Left lobe of liver (tissue), 2 donors: ENCODE data around the gene VAMP4. TPM values are rescaled to one million over a fixed set of nuclear protein-coding genes. Genes with fewer than 3 reads are reported as not detected.

Experiments used
- ATAC-seq: fragments of 200-7000 bp; cut with Tn5 transposase; one replicate; pipeline ENCODE4 v1.9.1; 2020; ENCODE audit warnings: mild to moderate bottlenecking, moderate library complexity
- DNase-seq: peaks from one replicate; pipeline ENCODE4 v3.0.0-alpha.2; 2020; ENCODE audit warnings: low spot score
- total RNA-seq: library from RNA; stranded (reverse); gene quantifications from one replicate; pipeline ENCODE4 v1.2.1, GENCODE V29; 2021
- donor health status: DM: no; HTN: no; CAD: no; lungs with moderate emphysema.
- donor health status: DM: no; HTN: yes; CAD: no.

Gene VAMP4, protein sequence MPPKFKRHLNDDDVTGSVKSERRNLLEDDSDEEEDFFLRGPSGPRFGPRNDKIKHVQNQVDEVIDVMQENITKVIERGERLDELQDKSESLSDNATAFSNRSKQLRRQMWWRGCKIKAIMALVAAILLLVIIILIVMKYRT
- 8.0 TPM for total RNA-seq

DNA sequence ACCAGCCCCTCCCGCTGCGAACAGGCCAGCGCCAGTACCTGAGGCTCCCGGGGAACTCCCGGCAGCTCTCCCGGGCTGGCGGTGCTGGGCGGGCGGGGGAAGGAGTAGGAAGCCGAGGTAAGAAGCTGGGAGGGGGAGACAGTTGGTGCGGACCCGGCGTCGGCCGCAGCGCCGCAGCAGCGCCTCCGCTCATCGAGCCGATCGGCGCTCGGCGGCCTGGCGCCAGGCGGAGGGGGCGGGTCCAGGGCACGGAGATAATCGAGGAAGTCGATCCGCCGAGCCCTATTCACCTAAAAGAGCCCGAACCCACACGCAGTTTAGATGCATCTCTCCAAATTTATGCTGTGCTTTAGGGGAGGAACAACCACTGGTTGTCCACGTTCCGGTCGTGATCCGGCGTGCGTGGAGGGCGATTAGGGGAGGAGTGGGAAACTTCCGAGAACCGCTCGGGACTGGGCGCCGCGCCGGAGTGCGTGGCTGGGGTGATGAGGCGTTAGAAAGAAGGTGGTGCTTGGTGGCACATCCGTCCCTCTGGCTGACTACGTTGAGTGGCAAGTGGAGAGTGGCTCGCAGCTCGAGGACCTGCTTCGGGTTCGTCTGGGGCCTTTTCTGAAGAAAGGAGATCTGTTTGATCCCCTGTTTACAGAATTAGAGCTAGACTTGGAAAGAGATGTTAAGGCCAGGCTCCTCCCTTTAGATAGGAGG, at the start of gene VAMP4:
TSS of gene VAMP4 (minus strand) at position 194 of the 705 bp plus-strand sequence. CDS start 3,651 bp downstream, outside the sequence.
- DNase-seq (peak; percentile 89), ATAC-seq (peak; percentile 95)

DNA sequence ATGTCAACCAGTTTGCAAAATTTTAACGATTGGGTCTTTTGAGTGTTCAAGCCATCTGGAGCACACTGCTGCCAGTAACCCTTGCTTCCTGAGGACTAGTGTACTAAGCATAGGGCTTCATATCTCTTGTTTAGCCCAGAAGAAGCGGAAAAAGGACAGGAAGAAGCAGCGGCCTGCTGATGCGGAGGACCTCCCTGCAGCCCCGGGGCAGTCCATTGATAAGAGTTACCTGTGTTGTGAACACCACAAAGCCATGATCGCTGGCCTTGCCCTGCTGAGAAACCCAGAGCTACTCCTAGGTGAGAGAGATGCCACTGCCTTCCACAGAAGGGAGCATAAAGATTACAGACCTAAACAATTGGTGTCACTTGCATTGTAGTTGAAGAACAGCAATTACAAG, 48.5 kb upstream of the VAMP4 start:
- ATAC-seq (no peak), DNase-seq (no peak)

DNA sequence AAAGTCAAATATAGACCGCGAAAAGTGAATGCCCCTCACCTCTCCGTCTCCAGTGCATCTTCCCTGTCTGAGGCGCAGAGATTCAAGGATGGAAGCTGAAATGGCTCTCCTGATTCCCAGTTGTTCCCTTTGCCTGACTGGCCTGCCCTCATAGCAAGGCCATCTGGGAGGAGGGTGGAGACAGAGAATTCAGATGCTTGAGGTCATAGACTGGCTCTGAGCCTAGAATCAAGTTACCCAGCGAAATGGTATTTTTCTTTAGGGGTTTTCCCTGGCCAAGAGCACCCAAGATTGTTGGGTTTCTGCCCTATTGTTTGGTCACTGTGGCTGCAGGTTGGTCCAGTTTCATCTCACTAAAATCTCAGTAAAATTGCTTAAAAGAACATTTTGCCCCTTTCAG, 46.8 kb upstream of the VAMP4 start:
- ATAC-seq (no peak), DNase-seq (no peak)

DNA sequence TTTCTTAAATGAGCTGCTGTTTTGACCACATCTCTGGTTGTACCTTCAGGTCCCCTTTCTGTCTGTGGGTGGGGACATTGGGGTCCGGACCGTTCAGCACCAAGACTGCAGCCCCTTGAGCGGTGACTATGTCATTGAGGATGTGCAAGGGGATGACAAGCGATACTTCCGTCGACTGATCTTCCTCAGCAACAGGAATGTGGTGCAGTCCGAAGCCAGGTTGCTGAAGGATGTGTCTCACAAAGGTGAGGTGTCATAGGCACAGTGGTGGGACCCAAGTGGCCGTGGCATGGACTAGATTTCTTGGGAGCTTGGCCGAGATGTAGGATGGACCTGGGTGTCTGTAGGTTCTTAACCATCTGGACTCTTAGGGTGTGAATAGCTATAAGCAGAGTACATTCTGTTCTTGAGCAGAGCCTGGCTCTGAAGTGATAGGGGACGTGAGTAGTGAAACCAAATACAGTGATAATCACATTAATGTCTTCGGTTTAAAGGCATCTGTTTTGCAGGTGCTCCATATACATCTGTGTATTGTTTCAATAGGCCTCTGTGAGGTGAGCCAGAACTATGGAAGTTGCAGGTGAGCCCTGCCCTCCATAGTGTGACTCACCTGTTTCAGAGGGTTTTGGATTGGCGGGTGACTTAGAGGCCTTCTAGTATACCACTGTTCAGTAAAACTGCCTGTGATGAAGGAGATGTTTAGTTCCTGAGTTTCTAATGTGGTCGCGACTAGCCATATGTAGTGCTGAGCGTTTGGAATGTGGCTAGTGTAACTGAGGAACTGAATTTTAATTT, 46.0 kb upstream of the VAMP4 start:
- DNase-seq (no peak), ATAC-seq (no peak)

DNA sequence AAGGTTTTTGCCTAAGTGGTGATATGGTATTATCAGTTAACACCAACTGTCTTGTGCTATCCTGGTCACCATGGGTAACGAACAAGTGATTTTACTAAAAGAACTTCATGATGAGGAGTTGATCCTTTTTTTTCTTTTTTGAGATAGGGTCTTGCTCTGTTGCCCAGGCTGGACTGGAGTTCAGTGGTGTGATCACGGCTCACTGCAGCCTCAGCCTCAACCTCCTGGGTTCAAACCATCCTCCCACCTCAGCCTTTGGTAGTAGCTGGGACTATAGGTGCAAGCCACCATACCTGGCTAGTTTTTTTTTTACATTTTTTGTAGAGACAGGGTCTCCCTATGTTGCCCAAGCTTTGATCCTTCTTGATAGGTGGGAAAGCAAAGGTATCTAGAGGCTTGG, 44.7 kb upstream of the VAMP4 start:
- ATAC-seq (no peak), DNase-seq (no peak)

DNA sequence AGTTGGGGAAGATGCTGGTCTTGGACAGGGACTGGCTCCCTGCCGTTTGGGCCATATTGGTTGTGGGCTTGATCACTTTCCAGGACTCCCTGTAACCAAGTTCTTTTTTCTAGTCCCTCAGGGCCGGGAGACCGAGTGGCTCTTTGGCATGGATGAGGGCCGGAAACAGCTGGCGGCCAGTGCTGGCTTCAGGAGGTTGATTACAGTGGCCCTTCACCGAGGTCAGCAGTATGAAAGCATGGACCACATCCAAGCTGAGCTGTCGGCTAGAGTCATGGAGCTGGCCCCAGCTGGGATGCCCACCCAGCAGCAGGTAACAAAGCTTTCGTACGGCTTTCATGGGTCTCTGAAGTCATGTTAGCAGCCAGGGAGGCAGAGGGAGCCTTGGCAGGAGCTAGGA, 43.9 kb upstream of the VAMP4 start:
- ATAC-seq (no peak), DNase-seq (no peak)

DNA sequence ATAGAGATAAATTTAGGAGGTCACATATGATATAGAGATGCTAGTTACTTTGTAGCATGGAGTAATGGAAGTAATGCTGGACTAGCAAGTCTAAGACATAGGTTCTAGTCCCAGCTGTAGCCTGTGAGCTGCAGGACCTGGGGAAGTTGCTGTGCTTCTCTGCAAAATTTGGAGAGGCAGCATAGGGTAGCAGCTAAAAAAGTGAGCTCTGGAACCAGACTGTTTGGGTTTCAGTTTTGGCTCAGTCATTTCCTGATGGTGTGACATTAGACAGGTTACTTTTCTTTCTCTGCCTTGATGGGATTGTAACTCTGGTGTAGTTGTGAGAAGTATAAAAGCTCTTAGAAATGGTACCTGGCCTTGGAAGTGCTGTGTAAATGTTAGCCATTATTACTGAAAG, 42.9 kb upstream of the VAMP4 start:
- no peak for DNase-seq
- no peak for ATAC-seq

DNA sequence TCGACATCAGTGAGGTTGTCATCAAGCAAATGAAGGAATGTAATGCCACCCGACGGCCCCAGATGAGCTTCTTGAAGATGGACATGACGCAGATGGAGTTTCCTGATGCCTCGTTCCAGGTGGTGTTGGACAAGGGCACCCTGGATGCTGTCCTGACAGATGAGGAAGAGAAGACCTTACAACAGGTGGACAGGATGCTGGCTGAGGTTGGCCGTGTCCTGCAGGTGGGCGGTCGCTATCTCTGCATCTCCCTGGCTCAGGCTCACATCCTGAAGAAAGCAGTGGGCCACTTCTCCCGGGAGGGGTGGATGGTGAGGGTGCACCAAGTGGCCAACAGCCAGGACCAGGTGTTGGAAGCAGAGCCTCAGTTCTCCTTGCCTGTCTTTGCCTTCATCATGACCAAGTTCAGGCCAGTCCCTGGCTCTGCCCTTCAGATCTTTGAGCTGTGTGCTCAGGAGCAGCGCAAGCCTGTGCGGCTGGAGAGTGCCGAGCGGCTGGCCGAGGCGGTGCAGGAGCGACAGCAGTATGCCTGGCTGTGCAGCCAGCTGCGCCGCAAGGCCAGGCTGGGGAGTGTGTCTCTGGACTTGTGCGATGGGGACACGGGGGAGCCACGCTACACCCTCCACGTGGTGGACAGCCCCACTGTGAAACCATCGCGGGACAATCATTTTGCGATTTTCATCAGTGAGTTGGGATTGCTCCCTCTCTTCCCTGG, 42.1 kb upstream of the VAMP4 start:
- DNase-seq (no peak), ATAC-seq (no peak)

DNA sequence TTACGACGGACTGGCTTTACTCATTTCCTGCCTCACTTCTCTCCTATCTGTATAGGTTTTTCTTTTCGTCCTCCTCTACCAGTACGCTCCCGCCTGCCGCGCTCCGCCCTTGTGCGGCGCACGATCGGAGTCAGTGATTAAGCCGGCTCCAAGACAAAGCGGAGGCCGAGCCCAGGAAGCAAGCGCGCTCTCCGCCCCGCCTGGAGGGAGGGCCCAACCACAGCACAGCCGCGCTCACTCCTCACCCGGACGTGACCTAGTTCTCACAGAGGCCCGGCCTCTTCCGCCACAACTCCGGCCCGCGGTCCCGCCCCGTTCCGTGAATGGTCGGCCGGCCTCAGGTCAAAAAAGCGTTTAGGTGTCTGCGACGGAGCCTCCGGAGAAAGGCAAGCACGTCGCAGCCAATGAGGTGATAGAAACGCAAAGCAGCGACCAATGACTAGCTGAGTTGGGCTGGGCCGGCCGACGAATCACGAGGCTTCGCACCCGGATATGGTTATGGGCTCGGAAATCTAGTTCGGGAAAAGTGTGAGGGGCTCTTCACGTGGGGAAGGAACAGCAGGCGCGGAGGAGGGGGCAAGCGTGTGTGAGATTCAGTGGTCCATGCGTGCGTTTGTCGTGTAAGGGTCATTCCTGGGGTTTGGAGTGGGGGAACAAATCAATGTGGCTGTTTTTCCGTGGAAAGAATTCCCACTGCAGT, 39.5 kb upstream of the VAMP4 start, which contains the start of gene METTL13:
TSS of gene METTL13 (plus strand) at position 485 of the 700 bp plus-strand sequence. CDS start 308 bp downstream, outside the sequence.
- DNase-seq (peak; percentile 99), ATAC-seq (peak; percentile 98)

DNA sequence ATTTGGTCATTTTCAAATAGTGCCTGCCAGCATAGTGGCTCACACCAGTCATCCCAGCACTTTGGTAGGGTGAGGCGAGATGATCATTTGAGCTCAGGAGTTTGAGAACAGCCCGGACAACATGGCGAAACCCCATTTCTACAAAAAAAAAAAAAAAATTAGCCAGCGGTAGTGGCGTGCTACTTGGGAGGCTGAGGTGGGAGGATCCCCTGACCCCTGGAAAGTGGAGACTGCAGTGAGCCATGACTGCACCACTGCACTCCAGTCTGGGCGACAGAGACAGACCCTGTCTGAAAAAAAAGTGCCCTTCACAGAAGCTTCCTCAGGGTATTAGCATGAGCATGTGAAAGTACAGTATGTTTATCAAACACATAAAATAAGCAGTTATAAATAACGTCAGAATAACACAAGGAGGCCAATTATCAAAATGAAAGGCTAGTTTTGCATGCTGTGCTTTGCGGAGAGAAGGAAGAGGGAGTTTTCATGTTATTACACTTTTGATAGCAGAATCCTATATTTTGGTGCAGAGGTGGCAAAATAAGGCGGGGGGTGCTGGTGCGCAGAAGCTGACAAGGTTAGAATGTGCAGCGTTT, 38.8 kb upstream of the VAMP4 start:
- ATAC-seq (no peak), DNase-seq (no peak)

DNA sequence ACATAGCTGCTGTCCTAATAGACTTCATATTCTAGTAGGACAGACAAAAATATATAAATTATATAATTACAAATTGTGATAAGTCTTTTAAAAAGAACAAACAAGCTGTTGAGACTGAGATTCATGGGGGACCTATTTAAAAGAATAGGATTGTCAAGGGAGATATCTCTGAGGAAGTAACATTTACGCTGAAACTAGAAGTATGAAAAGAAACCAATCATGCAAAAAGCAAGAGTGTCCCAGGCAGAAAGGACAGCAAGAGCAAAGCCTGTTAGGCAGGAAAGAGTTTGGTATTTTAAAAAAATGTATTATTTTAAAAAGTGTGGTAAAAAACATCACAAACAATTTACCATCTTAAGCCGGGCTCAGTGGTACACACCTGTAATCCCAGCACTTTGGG, 30.4 kb upstream of the VAMP4 start:
- DNase-seq (no peak), ATAC-seq (no peak)

DNA sequence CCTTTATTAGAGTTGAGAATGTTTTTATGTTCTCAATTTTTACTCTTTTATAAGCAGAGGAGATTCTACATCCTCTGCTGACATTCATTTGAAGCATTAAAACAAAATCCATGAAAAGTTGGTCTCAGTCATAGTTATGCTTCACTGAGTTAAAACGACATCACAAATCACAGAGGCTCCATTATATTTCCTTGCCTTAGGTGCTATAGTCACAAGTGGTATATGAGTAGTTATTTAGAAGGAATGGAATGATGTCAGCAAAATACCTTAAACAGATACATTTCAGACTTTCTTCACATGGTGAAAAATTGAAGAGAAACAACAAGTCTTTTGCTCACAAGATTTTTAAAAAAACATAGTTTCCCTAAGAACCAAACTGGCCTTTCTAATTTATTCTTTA, 27.9 kb upstream of the VAMP4 start:
- ATAC-seq (no peak), DNase-seq (no peak)

DNA sequence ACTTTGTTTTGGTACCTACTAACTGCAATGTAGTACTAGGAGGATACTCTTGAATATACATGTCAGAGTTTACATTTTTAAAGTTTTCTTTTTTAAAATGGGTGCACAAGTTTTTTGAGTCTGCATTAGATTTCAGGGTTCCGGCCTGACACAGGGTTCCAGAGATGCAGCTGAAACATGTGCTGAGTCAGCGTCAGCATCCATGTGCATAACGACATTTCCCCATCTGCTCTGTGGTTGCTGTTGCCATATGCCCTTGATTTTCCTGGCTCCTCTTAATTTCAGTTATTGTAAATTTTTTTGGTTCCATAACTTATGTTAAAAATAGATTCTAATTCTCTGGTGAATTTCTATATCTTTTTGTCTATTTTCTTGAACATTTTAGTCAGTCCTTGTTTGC, 27.3 kb upstream of the VAMP4 start:
- ATAC-seq: no peak
- no peak for DNase-seq

DNA sequence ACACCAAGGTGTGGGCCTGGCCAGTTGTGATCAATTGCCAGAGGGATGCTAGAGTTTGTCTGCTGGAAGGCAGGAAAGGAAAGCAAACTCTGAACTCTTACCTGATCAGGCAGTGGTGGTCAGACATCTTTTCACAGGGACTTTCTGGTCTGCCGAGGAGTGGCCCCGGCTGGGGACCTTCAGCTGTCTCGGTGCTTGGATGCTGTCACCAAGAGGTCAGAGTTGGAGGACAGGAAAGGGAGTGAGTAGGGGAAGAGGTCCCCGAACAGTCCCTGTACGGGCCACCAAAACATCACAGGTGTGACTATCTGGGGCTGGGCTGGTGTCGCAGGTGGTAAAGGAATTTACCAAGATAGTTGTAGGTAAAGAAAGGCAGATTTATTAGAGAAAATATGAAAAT, 21.9 kb upstream of the VAMP4 start:
- DNase-seq (no peak), ATAC-seq (no peak)

DNA sequence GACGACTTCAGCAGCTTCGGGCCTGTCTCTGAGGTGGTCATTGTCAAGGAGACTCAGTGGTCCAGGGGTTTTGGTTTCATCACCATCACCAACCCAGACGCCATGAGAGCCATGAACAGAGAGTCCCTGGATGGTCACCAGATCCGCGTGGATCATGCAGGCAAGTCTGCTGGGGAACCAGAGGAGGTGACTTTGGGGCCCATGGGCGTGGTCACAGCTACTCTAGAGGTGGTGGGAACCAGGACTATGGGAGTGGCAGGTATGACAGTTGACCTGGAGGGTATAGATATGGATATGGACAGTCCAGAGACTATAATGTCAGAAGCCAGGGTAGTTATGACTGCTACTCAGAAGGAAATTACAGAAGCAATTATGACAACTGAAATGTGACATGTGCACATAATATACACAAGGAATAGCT, 20.3 kb upstream of the VAMP4 start:
- no peak for DNase-seq
- no peak for ATAC-seq

DNA sequence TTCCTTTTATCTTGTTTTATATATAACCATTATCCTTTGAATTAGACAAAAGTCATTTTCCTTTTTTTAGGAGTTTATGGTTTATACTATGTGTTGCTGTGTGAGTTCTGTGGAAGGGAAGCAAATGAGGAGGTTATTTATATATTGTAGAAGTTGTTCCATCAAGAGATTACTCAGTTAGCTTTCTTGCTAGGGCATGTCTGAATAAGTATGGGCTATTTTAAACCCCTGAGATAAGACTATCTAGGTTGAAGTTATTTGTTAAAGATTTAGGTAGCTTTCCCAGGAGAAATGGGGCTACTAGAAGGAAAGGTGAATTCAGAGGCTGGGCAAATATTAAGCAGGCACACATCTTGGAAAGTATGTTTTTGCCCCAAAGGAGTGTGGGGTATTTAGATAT, 16.1 kb upstream of the VAMP4 start:
- ATAC-seq (no peak), DNase-seq (no peak)

DNA sequence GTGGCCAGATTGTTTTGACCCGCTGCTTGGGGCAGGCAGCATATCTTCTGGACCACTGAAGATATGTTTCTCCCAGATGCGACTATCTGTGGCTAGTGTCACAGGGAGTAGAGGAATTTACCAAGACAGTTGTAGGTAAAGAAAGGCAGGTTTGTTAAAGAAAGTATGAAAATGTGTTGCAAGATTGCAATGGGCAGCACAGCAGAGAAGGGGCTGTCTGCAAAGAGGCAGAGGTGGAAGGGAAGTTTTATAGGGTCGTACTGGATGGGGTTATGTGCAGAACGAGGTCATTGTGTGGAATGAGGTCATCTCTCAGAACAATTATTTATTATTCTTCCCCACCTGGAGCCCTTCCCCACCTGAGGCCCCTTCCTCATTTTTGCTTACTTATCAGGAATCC, 15.0 kb upstream of the VAMP4 start:
- no peak for DNase-seq
- no peak for ATAC-seq

DNA sequence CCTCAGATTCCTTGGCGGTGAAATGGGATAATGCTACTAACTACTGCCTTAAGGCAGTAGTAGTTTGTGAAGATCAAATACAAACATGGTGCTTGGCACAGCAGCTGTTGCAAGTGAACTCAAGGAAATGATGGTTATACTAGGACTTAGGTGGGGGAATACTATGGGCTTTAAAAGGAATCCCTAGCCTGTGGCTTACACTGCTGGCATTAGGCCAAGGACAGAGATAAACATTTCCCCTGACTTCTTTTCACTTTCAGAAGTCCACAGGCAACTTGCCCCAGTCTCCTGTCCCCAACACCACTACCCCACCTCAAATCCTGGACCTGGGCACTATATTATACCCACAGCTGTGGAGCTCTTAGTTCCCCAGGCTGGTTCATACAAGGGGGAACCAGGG, 13.1 kb upstream of the VAMP4 start:
- no peak for DNase-seq
- no peak for ATAC-seq

DNA sequence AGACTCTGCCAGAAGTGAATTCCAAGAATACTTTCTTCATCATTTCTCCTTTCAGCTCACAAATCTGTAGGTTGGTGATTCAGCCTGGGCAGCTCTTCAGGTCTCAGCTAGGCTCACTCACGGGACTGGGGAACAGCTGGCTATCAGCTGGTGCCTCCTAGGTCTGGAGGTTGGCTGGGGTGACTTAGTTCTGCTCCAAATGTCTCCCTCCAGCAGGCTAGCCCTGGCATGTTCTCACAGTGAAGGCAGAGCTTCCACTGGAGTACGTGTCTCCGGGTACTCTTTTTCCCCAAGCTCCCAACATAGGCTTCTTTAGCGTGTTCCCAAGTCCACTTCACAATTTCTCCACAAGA, 12.5 kb upstream of the VAMP4 start:
- ATAC-seq: no peak

DNA sequence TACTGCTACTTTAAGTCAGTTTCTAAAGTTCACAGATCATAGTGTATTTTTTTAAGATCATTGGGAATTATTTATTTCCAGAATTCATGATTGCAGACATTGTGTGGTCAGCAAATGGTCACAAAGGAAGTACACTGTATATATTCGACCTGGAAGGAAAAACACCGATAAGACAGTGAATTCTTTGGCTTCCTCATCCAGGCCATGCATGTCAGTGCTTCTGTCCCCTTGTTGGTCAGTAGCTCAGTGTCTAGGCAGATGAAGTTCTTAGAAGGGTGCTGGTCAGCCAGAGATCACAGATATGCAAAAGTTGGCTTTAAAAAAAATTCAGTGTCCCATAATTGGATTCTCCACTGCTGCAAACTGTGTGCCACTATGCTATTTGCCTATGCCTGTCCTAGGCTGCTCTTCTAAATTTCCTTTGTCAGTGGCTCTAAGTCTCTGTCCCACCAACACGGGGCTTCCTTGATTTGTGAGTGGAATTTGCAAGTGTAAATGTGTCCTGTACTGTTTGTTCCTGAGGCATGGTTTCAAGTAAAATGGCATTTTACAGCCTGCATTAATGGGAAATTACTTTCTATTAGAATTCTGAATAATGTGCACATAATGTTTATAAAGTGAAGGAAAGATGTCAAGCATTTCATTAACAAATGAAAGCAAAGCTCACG, 12.0 kb upstream of the VAMP4 start:
- no peak for ATAC-seq
- DNase-seq: no peak

More for the DNA sequence above, 12.5 kb upstream of the VAMP4 start:
- DNase-seq: no peak
